Uterus (tissue), 4 donors: Measurements from ENCODE around the gene EFEMP2. TPM values are rescaled to one million over a fixed set of nuclear protein-coding genes. Genes with fewer than 3 reads are reported as not detected.

Experiments used
- DNase-seq, 2 donors: peaks; one replicate each; pipeline ENCODE4 v3.0.0-alpha.2; 2019 to 2020
- H3K27ac ChIP-seq, 2 donors: fragments of 200-600 bp; sonication (generic); 1 replicate in 1 of 2; 2 replicates in 1 of 2; pipeline ENCODE4 v1.5.1; 2016 to 2018
- H3K27me3 ChIP-seq, 2 donors: fragments of 200-600 bp; sonication (generic); one replicate each; pipeline ENCODE4 v1.5.1; 2018 to 2019; ENCODE audit warnings: control low read depth in 1 of 2
- H3K36me3 ChIP-seq, 2 donors: fragments of 200-600 bp; sonication (generic); one replicate each; pipeline ENCODE4 v1.5.1; 2019; ENCODE audit warnings: control low read depth in 1 of 2
- H3K4me1 ChIP-seq, 2 donors: fragments of 200-600 bp; sonication (generic); one replicate each; pipeline ENCODE4 v1.5.1; 2018 to 2019; ENCODE audit warnings: control low read depth in 1 of 2
- H3K4me3 ChIP-seq, 2 donors: fragments of 200-600 bp; sonication (generic); 1 replicate in 1 of 2; 2 replicates in 1 of 2; pipeline ENCODE4 v1.5.1; 2018 to 2019; ENCODE audit warnings: mild to moderate bottlenecking in 1 of 2
- H3K9me3 ChIP-seq, 2 donors: fragments of 200-600 bp; sonication (generic); one replicate each; pipeline ENCODE4 v1.5.1; 2019; ENCODE audit warnings: control low read depth in 1 of 2
- POLR2A ChIP-seq, 2 donors: fragments of 450-650 bp; IDR thresholded peaks; one replicate each; pipeline ENCODE4 v1.6.1; 2016; ENCODE audit warnings: antibody characterized with exemption in 2 of 2, mild to moderate bottlenecking in 1 of 2, moderate library complexity in 1 of 2
- intact Hi-C: fragments of 100-400 bp; cut with DNase I; formaldehyde crosslinking; loops from one replicate; pipeline ENCODE4 v1.15.1; 2023; ENCODE audit warnings: low total_unique reads
- total RNA-seq, 4 donors: library from RNA; depleted of rRNA in 3 of 4; stranded (reverse); fragments of >200 nt in 3 of 4; gene quantifications; one replicate each; pipeline versions ENCODE4 v1.1.0 to v1.2.4, GENCODE V29; 2014 to 2023
- TF ChIP-seq, protein P1 (sequence below), 4 experiments: fragments of 200-600 bp in 2 of 4; fragments of 450-650 bp in 2 of 4; sonication (generic) in 2 of 4; IDR thresholded peaks; one replicate each; pipeline ENCODE4 v1.5.1; 2016 to 2019; ENCODE audit warnings: antibody characterized with exemption in 4 of 4, mild to moderate bottlenecking in 2 of 4, moderate library complexity in 1 of 4
- donor health status: DM: yes; HTN: yes; CAD: no.

The EFEMP2 gene
- total RNA-seq, 4 donors from 2014 or later, result 56.1 to 165 (median 87.3) TPM

DNA sequence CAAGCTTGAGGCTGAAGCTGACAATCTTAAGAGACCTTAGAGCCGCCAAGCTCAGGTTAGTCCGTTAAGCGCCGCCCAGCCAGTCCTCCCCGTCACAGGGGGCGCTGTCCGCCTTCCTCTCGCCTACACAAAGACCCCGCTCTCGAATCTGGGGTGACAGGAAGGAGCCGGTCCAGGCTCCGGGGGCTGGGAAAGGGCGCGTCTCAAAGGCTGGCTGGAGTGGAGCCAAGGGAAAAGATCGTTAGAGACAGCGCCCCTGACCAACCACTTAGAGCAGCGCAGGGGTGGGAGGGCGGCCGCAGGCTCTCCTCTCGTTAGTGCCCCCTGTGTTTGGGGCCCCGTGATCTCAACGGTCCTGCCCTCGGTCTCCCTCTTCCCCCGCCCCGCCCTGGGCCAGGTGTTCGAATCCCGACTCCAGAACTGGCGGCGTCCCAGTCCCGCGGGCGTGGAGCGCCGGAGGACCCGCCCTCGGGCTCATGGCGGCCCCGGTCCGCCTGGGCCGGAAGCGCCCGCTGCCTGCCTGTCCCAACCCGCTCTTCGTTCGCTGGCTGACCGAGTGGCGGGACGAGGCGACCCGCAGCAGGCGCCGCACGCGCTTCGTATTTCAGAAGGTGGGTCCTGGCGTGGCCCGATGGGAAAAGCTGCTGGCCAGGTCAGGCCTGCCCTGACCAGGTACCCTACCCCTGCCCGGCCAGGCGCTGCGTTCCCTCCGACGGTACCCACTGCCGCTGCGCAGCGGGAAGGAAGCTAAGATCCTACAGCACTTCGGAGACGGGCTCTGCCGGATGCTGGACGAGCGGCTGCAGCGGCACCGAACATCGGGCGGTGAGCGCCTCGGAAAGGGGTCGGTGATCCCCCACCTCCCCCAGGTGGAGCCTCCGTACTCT, 12.1 kb downstream of the EFEMP2 start, which contains the start of gene MUS81:
TSS of gene MUS81 (plus strand) at position 156 of the 887 bp plus-strand sequence. CDS start at position 477, 321 bp downstream.
- Histone ChIP-seq H3K9me3 (no peaks in the 10 kb centered on the region), H3K27me3 (no peaks in the 10 kb centered on the region), H3K4me1 (peaks cover 7 to 13% of the 10 kb centered on the region in 2 donors), H3K36me3 (no peaks in the 10 kb centered on the region), H3K27ac (peak within 1 kb of the TSS; percentile 98 to 99), H3K4me3 (peak within 1 kb of the TSS; percentile 92 to 99)
- intact Hi-C loops, result no loop called here
- peak; percentile 99 for DNase-seq
- peak; percentile 70 to 75 for TF ChIP-seq POLR2A (IDR thresholded peaks at IDR 0.05)
- TF ChIP-seq, protein P1, sequence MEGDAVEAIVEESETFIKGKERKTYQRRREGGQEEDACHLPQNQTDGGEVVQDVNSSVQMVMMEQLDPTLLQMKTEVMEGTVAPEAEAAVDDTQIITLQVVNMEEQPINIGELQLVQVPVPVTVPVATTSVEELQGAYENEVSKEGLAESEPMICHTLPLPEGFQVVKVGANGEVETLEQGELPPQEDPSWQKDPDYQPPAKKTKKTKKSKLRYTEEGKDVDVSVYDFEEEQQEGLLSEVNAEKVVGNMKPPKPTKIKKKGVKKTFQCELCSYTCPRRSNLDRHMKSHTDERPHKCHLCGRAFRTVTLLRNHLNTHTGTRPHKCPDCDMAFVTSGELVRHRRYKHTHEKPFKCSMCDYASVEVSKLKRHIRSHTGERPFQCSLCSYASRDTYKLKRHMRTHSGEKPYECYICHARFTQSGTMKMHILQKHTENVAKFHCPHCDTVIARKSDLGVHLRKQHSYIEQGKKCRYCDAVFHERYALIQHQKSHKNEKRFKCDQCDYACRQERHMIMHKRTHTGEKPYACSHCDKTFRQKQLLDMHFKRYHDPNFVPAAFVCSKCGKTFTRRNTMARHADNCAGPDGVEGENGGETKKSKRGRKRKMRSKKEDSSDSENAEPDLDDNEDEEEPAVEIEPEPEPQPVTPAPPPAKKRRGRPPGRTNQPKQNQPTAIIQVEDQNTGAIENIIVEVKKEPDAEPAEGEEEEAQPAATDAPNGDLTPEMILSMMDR (IDR thresholded peaks at IDR 0.05), result peak; percentile 87 to 95 (median 92)

DNA sequence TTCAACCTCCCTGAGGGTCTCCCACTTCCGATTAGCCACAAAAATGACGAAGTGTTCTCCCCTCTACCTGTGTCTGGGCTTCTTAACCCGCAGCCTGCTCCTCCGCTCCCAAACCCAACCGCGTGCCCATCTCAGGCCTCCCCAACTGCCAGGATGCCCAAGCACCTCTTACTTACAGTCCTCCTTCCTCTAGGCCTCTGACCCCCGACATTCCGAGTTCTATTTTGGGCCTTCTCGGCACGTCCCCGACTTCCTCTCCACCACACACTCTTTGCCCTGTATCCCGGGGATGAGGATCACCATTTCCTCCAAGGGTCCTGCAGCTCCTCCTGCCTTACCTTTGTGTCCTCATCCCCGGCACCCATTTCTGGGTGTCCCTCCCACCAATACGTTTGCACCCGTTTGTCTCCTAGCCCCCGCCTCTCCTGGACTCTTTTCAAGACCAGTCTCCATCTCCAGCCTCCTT, 12.8 kb downstream of the EFEMP2 start:
- H3K27ac ChIP-seq, result peak overlapping the region; percentile 98 to 99
- H3K4me3 ChIP-seq, result peak overlapping the region; percentile 92 to 99
- TF ChIP-seq POLR2A (IDR thresholded peaks at IDR 0.05), result no peak
- TF ChIP-seq, protein P1 (IDR thresholded peaks at IDR 0.05), result no peak
- H3K4me1 ChIP-seq, result peaks cover 7 to 13% of the 10 kb centered on the region in 2 donors
- intact Hi-C loops, result no loop called here
- H3K36me3 ChIP-seq, result no peaks in the 10 kb centered on the region
- no peak for DNase-seq
- no peaks in the 10 kb centered on the region for H3K27me3 ChIP-seq
- no peaks in the 10 kb centered on the region for H3K9me3 ChIP-seq

DNA sequence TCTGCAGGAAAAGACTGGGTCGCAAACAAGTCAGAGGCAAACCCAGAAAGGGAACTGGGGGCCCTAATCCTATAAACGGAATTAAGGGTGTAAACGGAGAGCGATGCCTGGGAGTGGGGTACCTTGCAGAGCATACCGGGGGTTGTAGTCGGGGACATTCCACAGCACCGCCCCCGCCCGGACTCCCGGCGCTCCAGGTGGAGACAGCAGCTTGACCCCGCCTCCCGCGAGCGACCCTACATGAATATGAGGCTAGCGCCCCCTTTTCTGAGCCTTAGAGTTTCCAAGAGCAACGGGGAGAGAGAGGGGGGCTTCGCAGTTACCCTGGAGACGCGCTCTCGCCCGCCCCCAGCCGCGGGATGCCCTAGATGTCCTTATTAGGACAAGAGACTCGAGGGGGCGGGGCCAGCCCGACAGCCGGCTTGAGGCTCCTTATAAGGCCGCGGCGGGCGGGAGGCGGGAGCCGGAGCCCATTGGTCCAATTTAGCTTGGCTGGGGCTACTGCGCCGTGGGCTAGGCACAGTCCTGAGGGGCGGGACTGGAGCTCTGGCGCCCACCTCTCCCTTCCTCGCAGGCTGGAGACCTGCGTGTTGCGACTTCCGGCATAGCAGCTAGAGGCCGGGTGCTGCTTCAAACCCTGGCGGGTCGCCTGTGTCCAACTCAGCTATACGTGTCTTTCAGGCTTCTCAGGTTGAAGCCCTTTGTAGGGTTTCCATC, 13.3 kb downstream of the EFEMP2 start:
- no peaks in the 10 kb centered on the region for H3K27me3 ChIP-seq
- H3K4me3 ChIP-seq, result peak overlapping the region; percentile 92 to 99
- intact Hi-C loops, result no loop called here
- peak; percentile 95 to 99 for TF ChIP-seq POLR2A (IDR thresholded peaks at IDR 0.05)
- TF ChIP-seq, protein P1 (IDR thresholded peaks at IDR 0.05), result peak in 2 of 4 experiments; percentile 19 to 24
- no peaks in the 10 kb centered on the region for H3K36me3 ChIP-seq
- H3K9me3 ChIP-seq, result no peaks in the 10 kb centered on the region
- peaks cover 7 to 13% of the 10 kb centered on the region in 2 donors for H3K4me1 ChIP-seq
- DNase-seq, result peak; percentile 99 to 100
- H3K27ac ChIP-seq, result peak overlapping the region; percentile 98 to 99

DNA sequence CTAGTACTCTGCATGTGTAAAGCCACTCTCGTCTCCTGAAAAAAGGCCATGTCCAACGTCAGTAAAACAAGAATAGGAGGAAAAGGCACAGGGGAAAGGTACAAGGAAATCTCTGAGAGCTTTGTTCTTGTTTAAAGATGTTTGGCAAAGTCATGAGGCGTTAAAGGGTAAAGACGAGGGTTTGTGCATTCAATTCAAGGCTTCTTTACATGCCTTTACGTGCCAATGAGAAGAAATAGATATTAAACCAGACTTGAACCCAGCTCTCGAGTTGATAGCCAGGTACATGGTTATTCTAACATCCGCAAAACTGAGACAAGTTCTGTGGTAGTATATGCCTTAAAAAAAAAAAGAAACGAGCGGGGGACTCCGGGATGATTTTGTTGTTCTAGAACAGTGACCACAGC, 13.9 kb downstream of the EFEMP2 start:
- Histone ChIP-seq H3K4me3 (peak overlapping the region; percentile 92 to 99), H3K27me3 (no peaks in the 10 kb centered on the region), H3K4me1 (peaks cover 7 to 13% of the 10 kb centered on the region in 2 donors), H3K9me3 (no peaks in the 10 kb centered on the region), H3K36me3 (no peaks in the 10 kb centered on the region), H3K27ac (peak overlapping the region; percentile 98 to 99)
- no peak for DNase-seq
- TF ChIP-seq, protein P1 (IDR thresholded peaks at IDR 0.05), result no peak
- no peak for TF ChIP-seq POLR2A (IDR thresholded peaks at IDR 0.05)
- intact Hi-C loops, result no loop called here
